BE2C (cell line): Measurements from ENCODE around the gene KCNG2.

Experiments used
- DNase-seq: peaks from one replicate; pipeline ENCODE4 v3.0.0-alpha.2; 2020
- H3K27me3 ChIP-seq: fragments of 250-450 bp; sonication (Bioruptor Pico); 2 replicates; pipeline ENCODE4 v1.5.1; 2020; ENCODE audit warnings: mild to moderate bottlenecking
- H3K36me3 ChIP-seq: fragments of 250-450 bp; sonication (Bioruptor Pico); 2 replicates; pipeline ENCODE4 v1.5.1; 2020; ENCODE audit warnings: mild to moderate bottlenecking
- H3K4me1 ChIP-seq: fragments of 250-450 bp; sonication (Bioruptor Pico); 2 replicates; pipeline ENCODE4 v1.5.1; 2020
- H3K4me3 ChIP-seq: 2 replicates; pipeline ENCODE4 v1.5.1; 2011; ENCODE audit warnings: low read depth, low read length
- H3K9me3 ChIP-seq: fragments of 250-450 bp; sonication (Bioruptor Pico); 2 replicates; pipeline ENCODE4 v1.5.1; 2020
- CTCF ChIP-seq: IDR thresholded peaks from 2 replicates; pipeline ENCODE4 v1.5.1; 2012; ENCODE audit warnings: mild to moderate bottlenecking, low read depth, low read length

Gene KCNG2

GRCh38 chr18:79870301-79871025 lies 72.7 kb downstream of the KCNG2 start:
- no peaks in the 10 kb centered on the region for H3K9me3 ChIP-seq
- no peaks in the 10 kb centered on the region for H3K4me1 ChIP-seq
- DNase-seq, result no peak
- TF ChIP-seq CTCF, result no peak
- no peaks in the 10 kb centered on the region for H3K36me3 ChIP-seq
- H3K4me3 ChIP-seq, result no peak overlapping the region
- H3K27me3 ChIP-seq, result no peaks in the 10 kb centered on the region

DNA sequence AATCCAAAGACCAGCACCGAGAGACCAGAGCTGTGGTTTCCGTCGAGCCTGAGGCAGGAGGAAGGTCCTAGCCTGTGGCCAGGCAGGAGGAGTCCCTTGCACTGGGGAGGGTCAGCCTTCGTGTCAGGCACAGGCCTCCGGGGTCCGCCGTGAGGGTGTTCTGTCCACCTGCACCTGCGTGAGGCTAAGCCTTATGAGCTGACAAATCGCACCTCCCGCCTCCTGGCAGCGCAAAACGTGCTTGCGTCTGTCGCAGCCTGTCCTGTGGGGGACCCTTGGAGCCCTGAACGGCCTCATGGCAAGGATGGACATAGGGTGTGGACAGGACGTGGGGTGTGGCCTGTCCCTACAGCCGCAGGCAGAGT lies 73.3 kb downstream of the KCNG2 start:
- H3K27me3 ChIP-seq, result no peaks in the 10 kb centered on the region
- H3K4me3 ChIP-seq, result no peak overlapping the region
- TF ChIP-seq CTCF, result no peak
- no peak for DNase-seq
- H3K36me3 ChIP-seq, result no peaks in the 10 kb centered on the region
- H3K4me1 ChIP-seq, result no peaks in the 10 kb centered on the region
- H3K9me3 ChIP-seq, result no peaks in the 10 kb centered on the region

DNA sequence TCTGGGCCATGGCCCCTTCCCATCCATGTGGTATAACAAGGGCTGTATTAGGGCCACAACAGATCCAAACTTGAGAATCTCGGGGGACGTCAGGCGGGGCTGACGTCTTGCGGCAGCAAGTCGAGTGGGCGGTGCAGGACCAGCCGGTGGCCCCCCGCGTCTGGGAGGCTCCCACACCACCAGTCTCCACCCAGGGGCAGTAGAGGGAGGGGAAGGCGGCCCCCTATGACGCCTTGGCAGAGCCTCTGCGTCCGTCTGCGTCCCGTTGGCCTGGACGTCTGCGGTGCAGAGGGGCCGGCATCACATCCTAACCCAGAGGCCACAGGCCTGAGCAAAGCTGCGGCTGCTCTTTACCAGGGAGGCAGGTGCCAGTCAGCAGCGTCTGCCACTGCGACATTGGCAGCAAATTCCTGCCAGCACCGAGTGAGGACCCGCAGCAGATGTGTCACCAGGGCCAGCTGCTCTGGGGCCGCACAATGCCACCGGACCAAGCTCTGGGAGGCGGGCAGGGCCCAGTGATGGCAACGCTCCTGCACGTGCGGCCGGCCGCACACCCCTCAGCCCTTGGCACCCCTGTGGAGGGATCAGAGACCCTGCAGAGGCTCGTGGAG lies 73.8 kb downstream of the KCNG2 start:
- Histone ChIP-seq H3K27me3 (no peaks in the 10 kb centered on the region), H3K4me1 (no peaks in the 10 kb centered on the region), H3K9me3 (no peaks in the 10 kb centered on the region), H3K4me3 (no peak overlapping the region), H3K36me3 (no peaks in the 10 kb centered on the region)
- no peak for DNase-seq
- no peak for TF ChIP-seq CTCF

- Histone ChIP-seq H3K27me3 (no peaks in the 10 kb centered on the region), H3K9me3 (no peaks in the 10 kb centered on the region), H3K4me3 (no peak overlapping the region), H3K4me1 (no peaks in the 10 kb centered on the region), H3K36me3 (no peaks in the 10 kb centered on the region)
- no peak for TF ChIP-seq CTCF
- DNase-seq, result no peak
Observed at GRCh38 chr18:79872527-79873444, 75.0 kb downstream of the KCNG2 start.

DNA sequence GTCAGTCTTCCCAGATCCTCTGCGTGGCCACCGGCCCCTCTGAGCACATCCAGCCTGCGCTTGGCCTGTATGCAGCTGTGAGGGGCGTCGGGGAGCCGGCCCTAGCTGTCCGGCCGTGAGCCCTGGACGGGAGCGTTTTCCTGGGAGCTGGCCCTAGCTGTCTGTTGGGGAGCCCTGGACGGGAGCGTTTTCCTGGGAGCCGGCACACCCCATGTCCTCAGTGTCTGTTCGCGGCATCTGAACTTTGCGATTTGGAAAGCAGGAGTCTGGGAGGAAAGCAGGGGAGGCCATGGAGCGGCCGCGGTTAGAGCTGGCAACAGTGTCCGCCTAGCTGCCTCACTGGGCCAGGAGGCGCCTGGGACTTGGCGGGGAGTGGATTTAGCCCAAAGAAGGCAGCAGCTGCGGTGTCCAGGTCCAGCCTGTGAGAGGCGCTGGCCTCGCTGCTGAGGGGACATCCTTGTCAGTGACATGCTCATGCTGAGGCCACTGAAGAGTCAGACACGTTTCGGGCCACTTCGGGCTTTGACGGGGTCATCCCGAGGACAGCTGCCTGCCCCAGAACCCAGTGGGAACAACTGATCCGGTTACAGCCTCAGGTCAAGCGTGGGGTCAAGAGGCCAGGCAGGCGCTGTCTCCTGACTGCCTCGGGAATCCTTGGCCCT lies 75.8 kb downstream of the KCNG2 start:
- TF ChIP-seq CTCF, result no peak

More for the DNA sequence above, 75.8 kb downstream of the KCNG2 start:
- Histone ChIP-seq H3K36me3 (no peaks in the 10 kb centered on the region), H3K4me3 (no peak overlapping the region), H3K27me3 (no peaks in the 10 kb centered on the region), H3K4me1 (no peaks in the 10 kb centered on the region), H3K9me3 (no peaks in the 10 kb centered on the region)
- no peak for DNase-seq
